KOPT-K1 (cell line): Measurements from ENCODE around the gene ANKFN1.

Experiments
- H3K27ac ChIP-seq: fragments of 200-600 bp; sonication (generic); 2 replicates; pipeline ENCODE4 v1.5.1; 2016; ENCODE audit warnings: antibody characterized with exemption, mild to moderate bottlenecking, low read depth, low read length; ENCODE audit not compliant: poor library complexity, severe bottlenecking
- H3K36me3 ChIP-seq: fragments of 200-600 bp; sonication (generic); 2 replicates; pipeline ENCODE4 v1.5.1; 2017; ENCODE audit warnings: antibody characterized with exemption, mild to moderate bottlenecking, low read length, moderate library complexity; ENCODE audit not compliant: insufficient read depth
- H3K9me3 ChIP-seq: fragments of 200-600 bp; sonication (generic); 2 replicates; pipeline ENCODE4 v1.5.1; 2017; ENCODE audit warnings: antibody characterized with exemption, low read length, mild to moderate bottlenecking; ENCODE audit not compliant: insufficient read depth, poor library complexity, severe bottlenecking

Gene ANKFN1, protein sequence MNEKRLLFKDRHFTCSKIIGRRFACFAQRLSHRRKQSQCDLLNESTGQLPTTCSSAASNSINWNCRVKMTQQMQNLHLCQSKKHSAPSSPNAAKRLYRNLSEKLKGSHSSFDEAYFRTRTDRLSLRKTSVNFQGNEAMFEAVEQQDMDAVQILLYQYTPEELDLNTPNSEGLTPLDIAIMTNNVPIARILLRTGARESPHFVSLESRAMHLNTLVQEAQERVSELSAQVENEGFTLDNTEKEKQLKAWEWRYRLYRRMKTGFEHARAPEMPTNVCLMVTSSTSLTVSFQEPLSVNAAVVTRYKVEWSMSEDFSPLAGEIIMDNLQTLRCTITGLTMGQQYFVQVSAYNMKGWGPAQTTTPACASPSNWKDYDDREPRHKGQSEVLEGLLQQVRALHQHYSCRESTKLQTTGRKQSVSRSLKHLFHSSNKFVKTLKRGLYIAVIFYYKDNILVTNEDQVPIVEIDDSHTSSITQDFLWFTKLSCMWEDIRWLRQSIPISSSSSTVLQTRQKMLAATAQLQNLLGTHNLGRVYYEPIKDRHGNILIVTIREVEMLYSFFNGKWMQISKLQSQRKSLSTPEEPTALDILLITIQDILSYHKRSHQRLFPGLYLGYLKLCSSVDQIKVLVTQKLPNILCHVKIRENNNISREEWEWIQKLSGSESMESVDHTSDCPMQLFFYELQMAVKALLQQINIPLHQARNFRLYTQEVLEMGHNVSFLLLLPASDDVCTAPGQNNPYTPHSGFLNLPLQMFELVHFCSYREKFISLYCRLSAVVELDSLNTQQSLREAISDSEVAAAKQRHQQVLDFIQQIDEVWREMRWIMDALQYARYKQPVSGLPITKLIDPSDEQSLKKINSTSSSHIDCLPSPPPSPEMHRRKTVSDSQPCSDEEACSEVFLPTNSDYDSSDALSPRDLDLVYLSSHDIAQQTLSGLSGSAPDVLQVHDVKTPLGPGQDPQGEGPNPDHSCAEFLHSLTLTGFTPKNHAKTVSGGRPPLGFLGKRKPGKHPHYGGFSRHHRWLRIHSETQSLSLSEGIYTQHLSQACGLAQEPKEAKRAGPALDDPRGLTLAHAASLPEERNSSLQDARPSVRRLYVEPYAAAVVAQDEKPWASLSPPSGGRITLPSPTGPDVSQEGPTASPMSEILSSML

DNA sequence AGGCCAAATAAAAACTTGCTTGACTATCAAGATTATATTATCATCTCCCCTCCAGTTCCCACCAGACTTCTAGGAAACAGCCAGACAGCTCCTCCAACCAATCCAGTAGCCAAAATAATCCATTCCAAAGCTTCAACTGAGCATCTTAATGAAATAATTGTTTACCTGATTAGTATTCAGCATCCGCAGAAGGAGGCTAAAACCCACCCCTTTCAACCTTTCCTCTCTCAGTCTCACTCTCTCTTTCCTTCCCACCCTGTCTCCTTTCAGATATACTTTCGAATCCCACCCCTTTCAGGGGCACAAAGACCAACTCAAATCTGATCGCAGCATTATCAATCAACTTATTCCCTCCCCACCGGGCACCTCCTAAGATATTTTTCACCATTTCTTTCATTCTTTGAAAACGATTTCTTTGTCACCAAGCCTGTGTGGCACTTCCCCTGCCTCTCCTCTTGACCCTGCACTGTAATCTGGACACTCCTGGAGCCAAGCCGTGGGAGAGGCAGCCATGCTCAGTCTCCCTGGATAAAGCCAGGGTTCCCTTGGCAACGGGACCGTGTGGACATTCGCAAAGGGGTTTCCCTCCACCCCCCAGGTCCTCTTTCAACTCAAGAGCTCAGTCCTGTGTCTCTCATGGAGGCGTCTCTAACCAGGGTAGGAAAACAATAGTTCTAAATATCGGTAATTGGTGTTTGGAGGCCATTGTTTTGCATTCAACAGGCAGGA, at the start of gene ANKFN1:
Gene ANKFN1 (plus strand): TSS at position 602 of the 729 bp plus-strand sequence. CDS start 59,193 bp downstream, outside the sequence.
- no peaks in the 10 kb centered on the region for H3K9me3 ChIP-seq

DNA sequence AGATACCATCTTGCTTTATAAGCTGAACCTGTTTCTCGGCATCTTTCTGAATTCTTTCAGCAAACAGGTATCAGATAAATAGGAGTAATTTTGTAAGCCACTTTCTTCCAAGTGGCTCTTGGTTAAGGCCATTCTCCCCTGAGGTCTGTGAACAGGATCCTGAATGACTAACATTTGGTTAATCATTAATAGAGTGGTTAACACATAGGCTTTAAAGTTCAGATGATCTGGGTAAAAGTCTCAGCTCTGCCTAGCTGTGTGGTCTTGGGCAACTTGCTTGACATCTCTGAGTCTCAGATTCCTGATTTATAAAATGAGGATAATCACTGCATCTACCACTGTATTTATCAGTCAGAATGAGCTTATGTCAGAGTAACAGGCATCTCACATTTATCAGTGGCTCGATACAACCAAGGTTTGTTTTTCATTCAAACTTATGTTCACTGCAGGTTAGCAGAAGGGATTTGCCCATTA, 44.4 kb upstream of the ANKFN1 start:
- Histone ChIP-seq H3K9me3 (no peaks in the 10 kb centered on the region), H3K36me3 (no peaks in the 10 kb centered on the region), H3K27ac (no peak overlapping the region)

More for the DNA sequence above, at the start of gene ANKFN1:
- Histone ChIP-seq H3K27ac (no peak within 1 kb of the TSS), H3K36me3 (no peaks in the 10 kb centered on the region)

DNA sequence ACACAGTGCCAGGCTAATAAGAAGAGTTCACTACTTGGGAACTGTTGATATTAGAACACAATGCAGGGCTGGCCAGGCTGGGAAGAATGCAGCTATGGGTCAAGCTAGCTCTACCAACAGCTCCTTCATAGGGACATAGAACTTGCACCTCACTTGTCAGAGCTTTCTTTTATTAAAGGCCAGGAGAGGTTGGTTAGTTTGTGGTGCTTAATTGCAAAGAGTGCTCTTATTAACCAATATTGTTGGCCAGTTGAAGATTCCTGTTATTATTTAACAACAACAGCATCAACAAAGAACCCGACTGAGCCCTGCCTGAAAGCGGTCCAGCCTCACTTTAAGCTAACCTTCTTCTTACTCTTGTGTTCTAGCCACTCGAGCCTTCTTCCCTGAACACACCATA, 43.4 kb upstream of the ANKFN1 start:
- no peaks in the 10 kb centered on the region for H3K36me3 ChIP-seq
- no peaks in the 10 kb centered on the region for H3K9me3 ChIP-seq
- H3K27ac ChIP-seq, result no peak overlapping the region

DNA sequence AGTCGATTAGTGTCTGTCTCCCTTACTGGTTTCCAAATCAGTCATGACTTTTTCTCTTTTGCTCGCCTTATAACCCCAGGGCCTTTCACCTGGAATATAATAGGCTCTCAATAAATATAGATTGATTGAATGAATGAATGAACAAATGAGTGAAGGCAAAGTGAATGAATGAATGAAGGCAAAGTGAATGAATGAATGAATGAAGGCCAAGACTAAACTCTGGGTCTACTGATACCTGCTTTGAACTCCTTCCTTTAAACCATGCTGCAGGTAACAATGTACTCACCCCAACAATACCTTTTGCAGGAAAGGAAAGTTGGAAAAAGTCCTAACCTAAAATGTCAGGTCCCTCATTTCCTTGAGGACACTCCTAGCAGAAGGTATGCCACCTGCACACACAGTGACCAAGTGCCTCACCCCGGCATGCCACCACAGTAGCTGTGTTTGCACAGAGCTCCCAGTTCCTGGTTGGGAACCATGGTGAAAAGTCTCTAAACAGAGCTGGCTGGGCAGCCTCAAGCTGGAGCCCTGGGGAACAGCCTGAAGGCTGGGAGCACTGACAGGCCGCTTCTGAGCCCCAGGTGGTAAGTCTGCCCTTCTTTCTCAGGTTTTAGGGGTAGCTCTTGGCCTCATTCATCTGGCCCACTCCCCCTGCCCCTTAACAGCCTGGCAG, 42.7 kb upstream of the ANKFN1 start:
- no peaks in the 10 kb centered on the region for H3K9me3 ChIP-seq
- H3K36me3 ChIP-seq, result no peaks in the 10 kb centered on the region
- H3K27ac ChIP-seq, result no peak overlapping the region

DNA sequence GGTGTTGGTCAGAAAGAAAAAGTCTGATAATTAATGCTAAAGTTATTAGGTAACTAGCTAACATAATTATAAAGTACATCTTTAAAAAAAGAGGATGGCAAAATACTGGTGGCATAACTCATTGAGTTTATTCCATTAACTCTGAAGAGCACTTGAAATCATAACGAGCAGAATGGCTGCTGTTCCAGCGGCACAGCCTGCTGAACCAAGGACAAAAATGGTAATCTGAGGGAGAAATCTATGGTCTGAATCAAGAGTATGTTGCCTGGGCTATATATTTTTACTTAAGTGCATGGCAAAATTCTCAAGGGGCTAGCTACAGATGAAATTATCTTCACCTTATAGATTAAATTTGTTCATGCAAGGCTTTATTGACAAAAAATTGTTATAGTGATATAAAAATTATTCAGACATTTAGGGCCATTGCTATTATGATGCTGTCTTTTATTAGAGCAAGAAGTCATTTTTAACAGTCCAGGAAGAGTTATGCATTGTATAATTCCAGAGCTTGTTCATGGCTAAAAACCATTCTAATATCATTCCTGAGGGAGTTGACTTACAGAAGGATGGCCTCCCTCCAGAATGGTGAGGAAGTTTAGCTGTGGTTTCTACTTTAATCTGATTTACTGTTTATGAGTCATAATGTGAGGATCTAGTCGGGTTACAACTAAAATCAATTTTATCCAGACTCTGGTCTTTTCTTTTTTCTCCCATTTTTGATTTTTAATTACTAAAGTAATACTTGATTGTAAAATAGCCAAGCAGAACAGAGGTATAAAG, 41.4 kb upstream of the ANKFN1 start:
- Histone ChIP-seq H3K36me3 (no peaks in the 10 kb centered on the region), H3K27ac (no peak overlapping the region), H3K9me3 (no peaks in the 10 kb centered on the region)

DNA sequence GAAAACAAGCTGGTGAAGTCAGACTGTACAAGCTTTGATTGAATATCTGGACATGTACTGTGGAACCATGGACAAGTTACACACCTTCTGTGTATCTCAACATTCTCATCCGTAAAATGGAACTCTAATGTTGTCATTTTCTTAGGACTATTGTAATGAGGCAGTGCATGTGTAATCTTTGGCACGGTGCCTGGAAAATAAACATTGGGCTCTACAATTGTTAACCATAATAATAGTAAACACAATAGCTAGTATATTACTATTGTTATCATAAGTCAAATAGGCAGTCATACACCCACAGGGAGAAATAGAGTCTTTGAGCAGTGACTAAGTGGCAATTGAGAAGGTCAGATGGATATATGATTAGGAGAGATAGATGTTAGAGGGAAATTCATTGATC, 39.8 kb upstream of the ANKFN1 start:
- no peaks in the 10 kb centered on the region for H3K9me3 ChIP-seq
- no peak overlapping the region for H3K27ac ChIP-seq
- H3K36me3 ChIP-seq, result no peaks in the 10 kb centered on the region

DNA sequence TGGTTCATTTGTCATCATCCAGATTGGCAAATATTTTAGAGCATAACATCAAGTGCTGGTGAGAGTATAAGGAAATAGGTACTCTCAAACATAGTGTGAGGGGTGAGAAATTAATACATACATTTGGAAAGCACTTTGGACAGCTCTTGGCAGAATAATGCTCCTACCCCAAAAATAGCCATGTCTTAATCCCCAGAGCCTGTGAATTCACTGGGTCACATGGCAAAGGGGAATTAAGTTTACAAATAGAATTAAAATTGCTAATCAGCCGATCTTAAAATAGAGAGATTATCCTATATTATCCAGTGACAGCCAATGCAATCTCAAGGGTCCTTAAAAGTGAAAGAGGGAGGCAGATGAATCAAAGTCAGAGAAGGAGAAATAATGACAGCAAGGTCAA, 38.8 kb upstream of the ANKFN1 start:
- H3K9me3 ChIP-seq, result no peaks in the 10 kb centered on the region
- no peaks in the 10 kb centered on the region for H3K36me3 ChIP-seq
- H3K27ac ChIP-seq, result no peak overlapping the region

DNA sequence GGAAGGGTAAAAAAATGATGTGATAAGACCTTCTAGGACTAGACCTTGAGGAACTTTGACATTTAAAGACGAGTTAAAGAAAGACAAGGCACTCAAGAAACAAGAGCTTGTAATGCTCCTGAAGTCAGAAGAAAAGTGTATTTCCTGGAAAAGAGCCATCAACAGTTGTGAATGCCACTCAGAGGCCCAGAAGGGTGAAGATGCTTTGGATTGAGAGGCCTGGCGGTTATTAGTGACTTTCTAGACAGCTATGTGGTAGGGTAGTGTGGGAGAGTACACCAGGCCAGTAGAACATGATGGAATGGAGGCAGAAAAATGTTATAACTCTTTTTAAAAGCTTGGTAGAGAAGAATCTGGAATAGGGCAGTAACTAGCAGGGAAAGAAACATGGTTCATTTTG, 34.1 kb upstream of the ANKFN1 start:
- no peak overlapping the region for H3K27ac ChIP-seq
- H3K36me3 ChIP-seq, result no peaks in the 10 kb centered on the region
- no peaks in the 10 kb centered on the region for H3K9me3 ChIP-seq

DNA sequence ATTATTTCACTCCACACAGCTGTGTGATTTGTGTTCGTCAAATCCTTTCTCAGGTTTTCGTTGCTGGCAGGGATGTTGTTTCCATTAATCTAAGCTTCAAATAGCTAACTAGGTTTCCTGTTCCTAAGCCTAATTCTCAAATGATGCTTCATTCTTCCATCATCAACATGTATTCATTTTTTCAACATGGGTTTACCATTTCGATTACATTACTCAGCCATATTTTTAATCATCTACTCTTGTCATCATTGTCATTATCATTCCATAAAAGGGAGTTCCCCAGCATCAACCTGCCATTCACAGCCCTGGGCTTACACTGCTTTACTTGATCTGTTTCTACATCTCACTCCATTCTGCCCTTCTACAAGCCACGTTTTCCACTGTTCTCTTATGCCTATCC, 33.3 kb upstream of the ANKFN1 start:
- Histone ChIP-seq H3K36me3 (no peaks in the 10 kb centered on the region), H3K9me3 (no peaks in the 10 kb centered on the region), H3K27ac (no peak overlapping the region)

DNA sequence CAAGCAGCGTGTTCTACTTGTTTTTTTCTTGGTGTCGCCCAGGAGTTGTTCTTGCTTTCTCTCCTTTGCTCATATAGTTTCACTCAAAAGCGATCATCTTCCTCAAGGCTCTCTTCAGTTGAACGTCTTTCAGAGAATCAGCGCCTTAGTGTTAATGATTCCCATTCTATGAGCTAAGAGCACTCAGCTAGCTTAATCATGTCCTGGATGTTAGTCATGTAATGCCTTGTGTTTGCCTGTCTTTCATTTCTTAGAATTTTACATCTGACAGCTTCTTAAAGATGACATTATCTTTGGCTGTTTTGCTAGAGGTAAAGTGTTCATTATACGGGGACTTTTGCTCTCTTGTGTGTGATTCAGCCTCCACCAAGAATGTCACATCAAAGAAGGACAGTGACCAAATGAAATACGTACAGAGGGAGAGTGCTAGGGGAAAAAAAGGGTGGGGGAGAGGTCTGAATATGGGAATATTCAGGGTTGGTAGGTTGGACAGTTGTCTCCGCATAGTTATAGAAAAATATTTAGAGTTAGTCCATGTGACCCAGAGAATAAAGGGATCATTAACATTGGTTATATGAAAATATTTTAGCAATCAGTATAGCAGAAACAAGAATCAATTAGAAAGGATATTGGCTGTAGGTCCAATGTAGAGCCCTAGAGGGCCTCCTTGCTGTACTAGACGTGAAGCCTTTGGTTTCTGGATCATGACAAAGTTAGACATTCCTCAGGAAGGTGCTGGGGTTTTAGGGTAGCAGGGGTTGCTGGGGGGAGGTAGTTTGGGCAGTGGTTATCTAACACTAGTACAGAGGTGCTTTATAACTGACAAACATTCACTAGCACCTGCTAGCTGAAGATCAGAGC, 31.9 kb upstream of the ANKFN1 start:
- Histone ChIP-seq H3K27ac (no peak overlapping the region), H3K9me3 (no peaks in the 10 kb centered on the region), H3K36me3 (no peaks in the 10 kb centered on the region)

DNA sequence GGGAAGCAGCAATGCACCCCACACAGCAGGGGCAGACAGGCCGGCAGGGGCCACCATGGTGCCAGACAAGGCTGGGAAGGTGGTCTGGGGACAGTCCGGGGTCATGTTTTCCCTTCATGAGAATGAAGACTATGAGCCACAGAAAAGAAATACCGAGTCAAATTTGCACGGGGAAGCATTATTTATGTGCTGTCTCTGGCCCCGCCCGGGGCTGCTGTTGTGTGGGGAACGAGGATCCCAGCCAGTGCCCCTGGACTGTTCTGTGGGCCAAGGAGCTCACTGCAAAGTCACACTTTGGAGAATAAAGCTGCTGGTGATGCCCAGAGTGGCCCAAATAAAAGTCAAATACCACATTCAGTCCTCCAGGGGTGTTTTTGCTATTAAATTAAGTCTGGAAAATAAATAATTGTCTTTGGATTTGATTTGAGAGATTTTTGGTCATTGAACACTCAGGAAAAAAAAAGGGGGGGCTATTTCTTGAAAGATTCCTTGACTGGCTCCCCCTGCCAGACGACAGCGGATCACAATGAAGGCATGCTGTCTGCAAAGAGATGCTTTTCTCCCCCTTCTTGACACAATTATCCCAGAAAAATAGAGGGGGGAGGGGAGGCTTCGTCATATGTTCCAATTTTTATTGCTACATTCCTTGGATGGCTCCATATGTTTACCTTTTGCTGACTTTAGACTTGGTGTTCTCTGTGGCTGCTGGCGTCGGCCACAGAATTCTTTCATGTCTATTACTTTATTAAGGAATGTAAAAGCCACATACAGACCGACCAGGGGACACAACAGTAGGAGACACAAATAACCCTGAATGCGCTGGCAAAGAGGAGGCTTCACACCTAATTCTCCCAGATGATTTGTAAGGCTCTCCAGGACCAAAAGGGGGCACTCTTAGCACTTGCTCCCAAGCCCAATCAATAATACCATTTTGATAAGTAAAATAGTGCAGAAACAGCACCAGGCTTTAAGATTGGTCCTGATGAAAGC, 27.1 kb upstream of the ANKFN1 start:
- Histone ChIP-seq H3K36me3 (no peaks in the 10 kb centered on the region), H3K9me3 (no peaks in the 10 kb centered on the region), H3K27ac (peak overlapping the region; percentile 94)

DNA sequence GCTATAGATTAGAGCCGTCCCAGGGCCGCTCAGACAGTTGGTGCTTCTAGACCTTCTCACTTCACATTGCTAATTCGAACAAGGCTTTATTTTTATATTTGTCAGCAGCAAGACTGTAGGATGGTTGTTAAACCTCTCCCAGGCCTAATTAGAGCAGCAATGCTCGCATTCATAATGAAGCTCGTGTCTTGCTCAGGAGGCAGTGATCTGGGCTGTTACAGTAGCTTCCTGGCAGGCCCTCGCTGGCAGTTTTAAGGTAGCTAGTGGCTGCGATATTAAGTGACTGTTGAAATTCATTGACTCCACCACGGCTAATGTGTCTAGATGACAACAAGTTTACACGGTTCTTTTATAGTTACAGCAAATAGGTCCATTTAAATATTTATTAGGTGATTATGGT, 23.2 kb upstream of the ANKFN1 start:
- Histone ChIP-seq H3K36me3 (no peaks in the 10 kb centered on the region), H3K27ac (peak overlapping the region; percentile 94), H3K9me3 (no peaks in the 10 kb centered on the region)
